Spleen (tissue), 11 donors: ENCODE measurements around the gene GPR89A. TPM values are rescaled to one million over a fixed set of nuclear protein-coding genes. Genes with fewer than 3 reads are reported as not detected.
"Not testable (repeated sequence)": the region's sequence is repeated elsewhere in the genome, so short reads cannot be mapped to it uniquely, and the experiment has no call there.

Experiments
- DNase-seq: peaks from one replicate; pipeline ENCODE4 v3.0.0-alpha.2; 2020
- H3K27ac ChIP-seq, 8 donors: fragments of 200-600 bp; sonication (generic) in 7 of 8; 1 replicate in 4 of 8; 2 replicates in 4 of 8; pipeline versions ENCODE4 v1.5.0 to v1.8.0; 2016 to 2021; ENCODE audit warnings: inconsistent platforms in 4 of 8, mild to moderate bottlenecking in 4 of 8, moderate library complexity in 1 of 8
- H3K27me3 ChIP-seq, 7 donors: fragments of 200-600 bp; sonication (generic) in 6 of 7; replicated peaks in 1 of 7; 1 replicate in 4 of 7; 2 replicates in 3 of 7; pipeline versions ENCODE4 v1.5.0 to v1.8.0; 2016 to 2021; ENCODE audit warnings: inconsistent platforms in 3 of 7, mild to moderate bottlenecking in 1 of 7
- H3K36me3 ChIP-seq, 6 donors: fragments of 200-600 bp; sonication (generic) in 5 of 6; 1 replicate in 4 of 6; 2 replicates in 2 of 6; pipeline versions ENCODE4 v1.5.0 to v1.8.0; 2016 to 2021; ENCODE audit warnings: inconsistent platforms in 2 of 6
- H3K4me1 ChIP-seq, 6 donors: fragments of 200-600 bp; sonication (generic) in 5 of 6; 1 replicate in 3 of 6; 2 replicates in 3 of 6; pipeline versions ENCODE4 v1.5.0 to v1.8.0; 2016 to 2021; ENCODE audit warnings: inconsistent platforms in 3 of 6
- H3K4me3 ChIP-seq, 8 donors: fragments of 200-600 bp; sonication (generic) in 7 of 8; 1 replicate in 4 of 8; 2 replicates in 4 of 8; pipeline versions ENCODE4 v1.5.0 to v1.8.0; 2016 to 2021; ENCODE audit warnings: inconsistent platforms in 4 of 8, mild to moderate bottlenecking in 4 of 8, moderate library complexity in 2 of 8
- H3K9me3 ChIP-seq, 8 donors: fragments of 200-600 bp; sonication (generic) in 7 of 8; 1 replicate in 4 of 8; 2 replicates in 4 of 8; pipeline versions ENCODE4 v1.5.0 to v1.8.0; 2016 to 2021; ENCODE audit warnings: inconsistent platforms in 4 of 8
- CTCF ChIP-seq, 11 experiments: fragments of 200-600 bp in 7 of 11; fragments of 450-650 bp in 4 of 11; sonication (generic) in 4 of 11; IDR thresholded peaks in 8 of 11; conservative IDR thresholded peaks in 3 of 11; 1 replicate in 7 of 11; 2 replicates in 4 of 11; pipeline versions ENCODE4 v1.4.0 to v1.8.0; 2016 to 2021; ENCODE audit warnings: antibody characterized with exemption in 11 of 11, inconsistent platforms in 4 of 11, mild to moderate bottlenecking in 1 of 11
- POLR2A ChIP-seq, 3 donors: fragments of 450-650 bp; IDR thresholded peaks; one replicate each; pipeline ENCODE4 v1.5.1; 2017; ENCODE audit warnings: antibody characterized with exemption in 3 of 3, mild to moderate bottlenecking in 1 of 3
- POLR2AphosphoS5 ChIP-seq, 3 donors: sonication (generic); formaldehyde crosslinking; IDR thresholded peaks; one replicate each; pipeline ENCODE4 v1.5.1; 2017; ENCODE audit warnings: antibody characterized with exemption in 3 of 3
- WGBS, 5 donors: extraction: QIAGEN DNeasy Blood & Tissue Kit in 3 of 5; methylation state at CpG; one replicate each; pipeline versions ENCODE4 v1.1.5 to v1.1.7; 2013 to 2018; 5-methylcytosine and 5-hydroxymethylcytosine counted together
- intact Hi-C: fragments of 100-400 bp; cut with DNase I; formaldehyde crosslinking; loops from one replicate; pipeline ENCODE4 v1.15.0; 2023; ENCODE audit warnings: low total_unique reads
- polyA plus RNA-seq, 3 donors: library from polyadenylated mRNA; stranded (reverse); fragments of 200-250 nt; gene quantifications; one replicate each; pipeline ENCODE4 v1.2.1, GENCODE V29; 2013
- total RNA-seq, 7 donors: library from RNA; depleted of rRNA in 3 of 7; stranded (reverse); fragments of >200 nt in 3 of 7; fragmentation: NEBNext Ultra II Directional in 4 of 7; extraction: Animal tissue kit (Norgen Biotek cat#: 25700) in 4 of 7; gene quantifications; one replicate each; pipeline versions ENCODE4 v1.1.0 to v1.2.1, GENCODE V29; 2016 to 2021
- donor health status: healthy with polysubstance abuse.
- donor health status: DM: no; HTN: no; CAD: no; lungs with moderate emphysema.
- donor health status: DM: no; HTN: no; CAD: no.
- donor health status: Bipolar disorder and iron deficiency.
- donor health status: healthy.
- donor health status: DM: no; HTN: no; CAD: no.
- donor health status: DM: yes; HTN: yes; CAD: no.

The GPR89A gene
- total and polyA plus RNA-seq, 10 donors, result 8.7 to 49.8 (median 22.6) TPM

GRCh38 chr1:145662502-145662901 lies 54.7 kb downstream of the GPR89A start:
- H3K36me3 ChIP-seq, result peaks cover 0 to 11% (median 6%) of the 10 kb centered on the region in 6 donors
- DNase-seq, H3K4me3 ChIP-seq, H3K27ac ChIP-seq, H3K4me1 ChIP-seq, H3K9me3 ChIP-seq, intact Hi-C loops, H3K27me3 ChIP-seq: not testable (repeated sequence)
- 63 to 74% (median 68%) methylated on average over 2 of the region's 2 CpGs for WGBS, 5 donors

- 56 to 73% (median 67%) methylated on average over 3 to 4 of the region's 4 CpGs for WGBS, 5 donors
- H3K27me3 ChIP-seq, H3K9me3 ChIP-seq, H3K4me1 ChIP-seq, H3K36me3 ChIP-seq, DNase-seq, H3K27ac ChIP-seq, H3K4me3 ChIP-seq, intact Hi-C loops: not testable (repeated sequence)
Measured at GRCh38 chr1:145665015-145665414, 57.2 kb downstream of the GPR89A start.

GRCh38 chr1:145670995-145671745 lies 63.4 kb downstream of the GPR89A start:
- H3K9me3 ChIP-seq, DNase-seq, H3K4me1 ChIP-seq, H3K27me3 ChIP-seq, H3K4me3 ChIP-seq, H3K36me3 ChIP-seq, H3K27ac ChIP-seq, intact Hi-C loops: not testable (repeated sequence)
- 88 to 100% (median 92%) methylated on average over 1 to 2 of the region's 3 CpGs for WGBS, 5 donors

- H3K4me1 ChIP-seq, H3K27ac ChIP-seq, intact Hi-C loops, H3K27me3 ChIP-seq, H3K4me3 ChIP-seq, H3K36me3 ChIP-seq, H3K9me3 ChIP-seq, DNase-seq: not testable (repeated sequence)
- WGBS, 5 donors, result no CpG with 5 or more reads among the region's 1 CpG
Measured at GRCh38 chr1:145673217-145673616, 65.4 kb downstream of the GPR89A start.

- DNase-seq, H3K27ac ChIP-seq, H3K4me3 ChIP-seq, intact Hi-C loops, H3K9me3 ChIP-seq, H3K36me3 ChIP-seq, H3K27me3 ChIP-seq: not testable (repeated sequence)
- WGBS, 5 donors, result 94 to 100% (median 97%) methylated on average over 2 of the region's 3 CpGs; no CpG with 5 or more reads in 2 of the 5 donors
- H3K4me1 ChIP-seq, result peaks cover 0 to 15% (median 2%) of the 10 kb centered on the region in 6 donors
Measured at GRCh38 chr1:145684858-145685257, 77.1 kb downstream of the GPR89A start.

GRCh38 chr1:145686078-145686477 lies 78.3 kb downstream of the GPR89A start:
- WGBS, 5 donors, result 29 to 85% (median 62%) methylated on average over 1 of the region's 1 CpG; no CpG with 5 or more reads in 1 of the 5 donors
- H3K36me3 ChIP-seq, DNase-seq, H3K27ac ChIP-seq, H3K9me3 ChIP-seq, H3K4me3 ChIP-seq, intact Hi-C loops, H3K27me3 ChIP-seq: not testable (repeated sequence)
- peaks cover 0 to 27% (median 15%) of the 10 kb centered on the region in 6 donors for H3K4me1 ChIP-seq

GRCh38 chr1:145688328-145688727 lies 80.5 kb downstream of the GPR89A start:
- Histone ChIP-seq H3K27me3 (no peaks in the 10 kb centered on the region), H3K27ac (peak overlapping the region in 1 of 8 donors; percentile 44), H3K9me3 (no peaks in the 10 kb centered on the region), H3K4me1 (peaks cover 0 to 29% (median 17%) of the 10 kb centered on the region in 6 donors), H3K4me3 (no peak overlapping the region), H3K36me3 (no peaks in the 10 kb centered on the region)
- no peak for DNase-seq
- no peak for TF ChIP-seq POLR2AphosphoS5 (IDR thresholded peaks at IDR 0.05)
- no peak for TF ChIP-seq POLR2A (IDR thresholded peaks at IDR 0.05)
- no peak for TF ChIP-seq CTCF (IDR thresholded peaks at IDR 0.05 in 8 of 11, conservative IDR thresholded peaks at IDR 0.05 in 3 of 11)
- 82 to 86% (median 85%) methylated on average over 4 of the region's 4 CpGs for WGBS, 5 donors
- intact Hi-C loops, result no loop called here
